HTERT RPE-1 (cell line): ENCODE measurements around the gene RIMKLB.

Experiments
- in situ Hi-C: fragments of 300-500 bp; cut with MboI; formaldehyde crosslinking; loops from 4 replicates; pipeline ENCODE4 v1.14.3; 2020; ENCODE audit warnings: low sequenced_read_pairs

RIMKLB gene

GRCh38 chr12:8697476-8698131 lies at the start of gene RIMKLB:
Gene RIMKLB, plus strand, starts transcription at chr12:8697991. Its CDS starts 15,876 bp downstream, at chr12:8713867.
- in situ Hi-C loops, result no loop called here

- in situ Hi-C loops, result no loop called here
These were observed 49.1 kb upstream of the RIMKLB start for GRCh38 chr12:8648576-8649205.

- in situ Hi-C loops, result no loop called here
These were observed 42.4 kb upstream of the RIMKLB start for GRCh38 chr12:8655421-8655820.

- in situ Hi-C loops, result no loop called here
These were observed 39.4 kb upstream of the RIMKLB start for GRCh38 chr12:8658346-8658745.

GRCh38 chr12:8661016-8661415 lies 36.8 kb upstream of the RIMKLB start:
- in situ Hi-C loops, result no loop called here

GRCh38 chr12:8661751-8662150 lies 36.0 kb upstream of the RIMKLB start:
- in situ Hi-C loops, result no loop called here

- in situ Hi-C loops, result no loop called here
These were observed 35.2 kb upstream of the RIMKLB start, which contains the start of gene MFAP5 for GRCh38 chr12:8662593-8662992. Gene MFAP5, minus strand, starts transcription at chr12:8662826. Its CDS starts 722 bp downstream, at chr12:8662104.

GRCh38 chr12:8664228-8664913 lies 33.4 kb upstream of the RIMKLB start:
- in situ Hi-C loops, result no loop called here

- in situ Hi-C loops, result no loop called here
These were observed 32.0 kb upstream of the RIMKLB start for GRCh38 chr12:8665759-8666158.

GRCh38 chr12:8667270-8667669 lies 30.5 kb upstream of the RIMKLB start:
- in situ Hi-C loops, result no loop called here

GRCh38 chr12:8668441-8668840 lies 29.4 kb upstream of the RIMKLB start:
- in situ Hi-C loops, result no loop called here

GRCh38 chr12:8672381-8672780 lies 25.4 kb upstream of the RIMKLB start:
- in situ Hi-C loops, result no loop called here

- in situ Hi-C loops, result no loop called here
These were observed 22.2 kb upstream of the RIMKLB start for GRCh38 chr12:8675591-8676036.

GRCh38 chr12:8676651-8677050 lies 21.1 kb upstream of the RIMKLB start:
- in situ Hi-C loops, result no loop called here

GRCh38 chr12:8677362-8677761 lies 20.4 kb upstream of the RIMKLB start:
- in situ Hi-C loops, result no loop called here

GRCh38 chr12:8678661-8679111 lies 19.1 kb upstream of the RIMKLB start:
- in situ Hi-C loops, result no loop called here

GRCh38 chr12:8680533-8680932 lies 17.3 kb upstream of the RIMKLB start:
- in situ Hi-C loops, result no loop called here

GRCh38 chr12:8681129-8681884 lies 16.5 kb upstream of the RIMKLB start:
- in situ Hi-C loops, result no loop called here

GRCh38 chr12:8685051-8685450 lies 12.7 kb upstream of the RIMKLB start:
- in situ Hi-C loops, result no loop called here

- in situ Hi-C loops, result no loop called here
These were observed 9.8 kb upstream of the RIMKLB start for GRCh38 chr12:8687846-8688601.
